Colonic mucosa (tissue), 4 donors: ENCODE results near the gene GSTCD. TPM values are rescaled to one million over a fixed set of nuclear protein-coding genes. Genes with fewer than 3 reads are reported as not detected.

ENCODE experiments used
- DNase-seq: peaks from one replicate; pipeline ENCODE4 v3.0.0-alpha.2; 2020
- H3K27ac ChIP-seq: fragments of 200-600 bp; one replicate; pipeline ENCODE4 v1.8.0; 2021
- H3K27me3 ChIP-seq: fragments of 200-600 bp; one replicate; pipeline ENCODE4 v1.8.0; 2021
- H3K36me3 ChIP-seq: fragments of 200-600 bp; one replicate; pipeline ENCODE4 v1.8.0; 2021
- H3K4me1 ChIP-seq: fragments of 200-600 bp; one replicate; pipeline ENCODE4 v1.8.0; 2021; ENCODE audit warnings: mild to moderate bottlenecking
- H3K4me3 ChIP-seq: fragments of 200-600 bp; one replicate; pipeline ENCODE4 v1.8.0; 2021
- H3K9ac ChIP-seq, 2 donors: one replicate each; pipeline ENCODE4 v1.7.0; 2013; ENCODE audit warnings: control low read depth in 2 of 2, low read depth in 2 of 2, low read length in 2 of 2
- H3K9me3 ChIP-seq: fragments of 200-600 bp; one replicate; pipeline ENCODE4 v1.8.0; 2021
- CTCF ChIP-seq: fragments of 200-600 bp; IDR thresholded peaks from one replicate; pipeline ENCODE4 v1.8.0; 2022; ENCODE audit warnings: antibody characterized with exemption, mild to moderate bottlenecking
- intact Hi-C: fragments of 100-400 bp; cut with DNase I; formaldehyde crosslinking; loops from one replicate; pipeline ENCODE4 v1.14.1; 2022
- total RNA-seq, 2 donors: library from RNA; stranded (reverse); fragmentation: NEBNext Ultra II Directional in 1 of 2; extraction: Animal tissue kit (Norgen Biotek cat#: 25700) in 1 of 2; gene quantifications; one replicate each; pipeline ENCODE4 v1.2.1, GENCODE V29; 2021
- donor health status: healthy.
- donor health status: DM: no; HTN: no; CAD: no.
- donor health status: DM: no; HTN: no; CAD: no.

GSTCD gene
- total RNA-seq, 2 donors from 2014 or later = 9.0 to 17.5 TPM

DNA sequence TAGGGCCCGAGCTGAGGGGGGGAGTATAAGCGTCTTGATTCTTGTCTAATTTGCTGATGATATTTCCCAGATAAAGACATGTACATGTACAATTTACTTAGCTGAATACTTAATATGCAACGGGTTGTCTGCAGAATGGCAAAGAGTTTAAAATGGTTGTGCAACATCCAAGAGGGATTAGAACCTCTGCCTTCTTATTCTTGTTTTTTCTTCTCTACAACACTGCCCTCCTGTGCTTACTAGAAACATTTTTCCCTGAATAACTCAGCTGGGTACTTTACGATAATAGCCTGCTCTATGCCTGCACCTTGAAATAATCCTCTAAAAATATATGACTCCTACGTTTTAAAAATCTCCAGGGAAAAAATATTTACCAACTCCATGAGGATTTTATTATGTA lies 41.9 kb upstream of the GSTCD start:
- no peak overlapping the region for H3K4me3 ChIP-seq
- H3K9me3 ChIP-seq = no peaks in the 10 kb centered on the region
- H3K9ac ChIP-seq = no peak overlapping the region
- H3K4me1 ChIP-seq = no peaks in the 10 kb centered on the region
- no peak overlapping the region for H3K27ac ChIP-seq
- no peaks in the 10 kb centered on the region for H3K27me3 ChIP-seq
- intact Hi-C loops = no loop called here
- H3K36me3 ChIP-seq = no peaks in the 10 kb centered on the region
- DNase-seq = no peak
- TF ChIP-seq CTCF = no peak

DNA sequence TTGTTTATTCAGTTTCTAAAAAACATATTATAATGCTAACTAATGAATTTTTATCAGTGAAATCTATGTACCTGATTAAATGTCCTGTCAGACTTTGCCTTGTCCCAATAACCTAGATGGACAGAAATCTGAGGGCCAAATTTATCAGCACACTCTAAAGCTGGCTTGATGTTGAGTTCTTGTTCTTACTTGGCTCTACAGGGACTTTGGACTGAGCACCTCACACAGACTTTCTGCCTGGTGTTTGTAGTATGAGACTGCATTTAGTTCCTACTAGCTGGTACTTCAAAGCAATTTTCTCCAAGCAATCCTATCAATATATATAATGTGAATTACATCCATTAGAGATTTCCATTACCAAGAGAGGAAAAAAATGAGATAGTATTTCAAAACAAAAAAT lies 37.9 kb upstream of the GSTCD start:
- Histone ChIP-seq H3K27ac (no peak overlapping the region), H3K4me3 (no peak overlapping the region), H3K4me1 (no peaks in the 10 kb centered on the region), H3K9ac (no peak overlapping the region), H3K27me3 (no peaks in the 10 kb centered on the region), H3K9me3 (no peaks in the 10 kb centered on the region), H3K36me3 (no peaks in the 10 kb centered on the region)
- TF ChIP-seq CTCF = no peak
- intact Hi-C loops = loop anchor here (10.0 kb wide), 1 partner anchor 146 kb away; no protein-coding TSS in a partner anchor
- DNase-seq = no peak

- Histone ChIP-seq H3K36me3 (no peaks in the 10 kb centered on the region), H3K4me1 (no peaks in the 10 kb centered on the region), H3K27me3 (no peaks in the 10 kb centered on the region), H3K9me3 (no peaks in the 10 kb centered on the region), H3K9ac (no peak overlapping the region), H3K27ac (no peak overlapping the region), H3K4me3 (no peak overlapping the region)
- TF ChIP-seq CTCF = no peak
- no peak for DNase-seq
- intact Hi-C loops = loop anchor here (10.0 kb wide), 1 partner anchor 146 kb away; no protein-coding TSS in a partner anchor
These were observed 37.3 kb upstream of the GSTCD start for GRCh38 chr4:105671301-105671700.

GRCh38 chr4:105674011-105674410 lies 34.6 kb upstream of the GSTCD start:
- Histone ChIP-seq H3K27ac (no peak overlapping the region), H3K36me3 (no peaks in the 10 kb centered on the region), H3K27me3 (no peaks in the 10 kb centered on the region), H3K9me3 (no peaks in the 10 kb centered on the region), H3K4me3 (no peak overlapping the region), H3K4me1 (no peaks in the 10 kb centered on the region), H3K9ac (no peak overlapping the region)
- DNase-seq = no peak
- TF ChIP-seq CTCF = no peak
- intact Hi-C loops = loop anchor here (10.0 kb wide), 1 partner anchor 149 kb away; no protein-coding TSS in a partner anchor

DNA sequence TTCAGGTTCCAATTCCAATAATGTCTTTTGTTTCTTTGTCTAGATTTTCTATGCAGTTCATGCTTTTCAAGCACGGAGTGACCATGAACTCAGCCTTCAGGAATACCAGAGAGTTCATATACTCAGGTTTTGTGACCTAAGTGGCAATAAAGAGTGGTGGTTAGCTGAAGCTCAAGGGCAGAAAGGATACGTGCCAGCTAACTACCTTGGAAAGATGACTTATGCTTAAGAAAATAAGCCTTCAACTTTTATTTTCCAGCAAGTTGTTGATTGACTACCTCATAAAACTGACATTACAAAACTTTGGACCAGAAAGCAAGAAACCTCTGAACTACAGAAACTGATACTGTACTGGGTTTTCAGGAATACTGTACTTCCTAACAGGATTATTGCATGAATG lies 30.9 kb upstream of the GSTCD start:
- peaks cover 5% of the 10 kb centered on the region for H3K4me1 ChIP-seq
- no peaks in the 10 kb centered on the region for H3K36me3 ChIP-seq
- no peaks in the 10 kb centered on the region for H3K9me3 ChIP-seq
- H3K27ac ChIP-seq = peak overlapping the region; percentile 7
- intact Hi-C loops = loop anchor here (10.0 kb wide), 1 partner anchor 153 kb away; no protein-coding TSS in a partner anchor
- H3K4me3 ChIP-seq = no peak overlapping the region
- DNase-seq = peak; percentile 28
- H3K27me3 ChIP-seq = no peaks in the 10 kb centered on the region
- H3K9ac ChIP-seq = no peak overlapping the region
- TF ChIP-seq CTCF = no peak
